HFF-Myc (cell line): Measurements from ENCODE around the gene TOR4A.

Source experiments
- DNase-seq: peaks from one replicate; pipeline ENCODE4 v3.0.0-alpha.2; 2011; ENCODE audit warnings: low read depth; ENCODE audit errors: extremely low read depth
- H3K4me3 ChIP-seq: replicated peaks from 2 replicates; pipeline ENCODE4 v1.5.1; 2011; ENCODE audit warnings: low read depth, mild to moderate bottlenecking, control low read depth, low read length
- TF ChIP-seq, protein P1 (sequence below): IDR thresholded peaks from 2 replicates; pipeline ENCODE4 v1.5.1; 2012; ENCODE audit warnings: mild to moderate bottlenecking, low read depth, low read length, control low read depth; ENCODE audit errors: missing control alignments

TOR4A gene

DNA sequence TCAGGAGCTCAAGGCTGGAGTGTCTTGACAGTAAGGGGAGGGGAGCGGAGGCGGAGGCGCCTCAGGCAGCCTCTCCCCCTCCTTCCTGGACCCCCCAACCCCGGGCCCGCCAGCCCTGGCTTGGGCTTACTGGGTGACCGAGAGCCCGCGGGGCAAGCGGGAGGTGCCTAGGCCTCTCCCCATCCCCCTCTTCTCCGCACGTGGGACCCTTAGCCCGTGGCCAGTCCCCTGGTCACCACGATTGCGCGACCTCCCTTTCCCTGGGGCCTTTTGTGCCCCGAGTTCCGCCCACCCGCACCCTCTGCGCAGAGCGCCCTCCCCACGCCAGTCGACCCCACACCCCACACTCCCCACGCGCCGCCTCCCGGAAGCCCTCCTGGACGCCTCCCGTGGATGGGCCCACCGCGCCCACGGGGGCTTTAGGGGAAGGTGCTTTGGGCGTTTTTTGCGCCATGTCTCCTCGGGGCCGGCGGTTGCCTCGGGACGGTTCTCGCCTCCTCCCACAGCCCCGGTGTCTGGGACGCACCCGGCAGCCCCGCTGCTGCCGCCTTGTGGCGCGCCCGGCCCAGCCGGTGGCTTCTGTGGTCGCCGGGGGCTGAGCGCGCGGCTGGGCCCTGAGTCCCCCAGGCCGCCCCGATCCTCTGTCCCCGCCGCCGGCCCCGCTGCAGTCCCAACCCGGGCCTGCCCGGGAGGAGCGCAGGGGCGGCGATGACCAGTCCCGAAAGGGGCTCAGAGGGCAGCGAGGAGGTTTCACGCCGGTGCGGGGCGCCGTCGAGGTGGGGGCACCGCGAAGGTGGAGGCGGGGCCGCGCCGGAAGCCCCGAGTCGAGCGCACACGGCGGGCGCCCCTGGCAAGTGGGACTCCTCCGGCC lies 3.2 kb downstream of the TOR4A start:
- H3K4me3 ChIP-seq, result no peak overlapping the region; the same call in 1 of the 2 replicates

DNA sequence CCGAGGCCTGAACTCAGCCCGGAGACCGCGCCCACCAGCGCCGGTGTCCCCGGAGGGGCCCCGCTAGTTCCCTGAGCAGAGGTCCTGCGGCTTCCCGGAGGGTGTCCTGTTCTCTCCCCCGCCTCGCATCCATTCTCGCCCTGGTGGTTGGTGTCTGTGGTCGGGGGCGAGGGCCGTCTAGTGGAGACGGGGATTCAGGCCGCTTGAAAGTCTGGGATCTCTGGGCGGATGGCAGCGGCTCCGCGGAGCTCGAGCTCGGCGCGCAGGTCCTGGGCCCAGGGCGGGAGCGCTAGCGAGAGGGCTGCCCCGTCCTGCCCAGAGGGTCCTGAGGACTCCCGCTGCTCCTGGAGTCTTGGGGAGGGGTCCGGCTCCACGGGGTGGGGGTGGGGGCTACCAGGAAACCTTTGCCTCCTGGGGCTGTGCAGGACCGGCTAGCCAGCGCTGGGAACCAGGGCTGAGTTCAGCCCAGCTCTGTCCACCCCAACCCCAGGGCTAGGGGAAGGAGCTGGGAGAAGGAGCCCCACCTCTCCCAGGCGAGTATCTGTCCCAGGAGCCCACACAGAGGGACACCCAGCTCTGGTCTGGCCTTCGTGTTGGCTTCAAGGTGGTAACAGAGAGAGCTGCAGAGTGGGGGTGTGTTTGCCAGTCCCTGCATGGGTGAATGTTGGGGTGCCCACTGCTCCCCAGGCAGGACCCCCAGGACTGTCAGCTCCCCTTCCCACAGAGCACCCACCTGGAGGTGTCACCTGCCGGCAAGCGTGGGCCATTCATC lies 4.0 kb downstream of the TOR4A start:
- H3K4me3 ChIP-seq, result no peak overlapping the region
- DNase-seq, result no peak

More for the DNA sequence above, 3.2 kb downstream of the TOR4A start:
- DNase-seq, result no peak
- TF ChIP-seq, protein P1, sequence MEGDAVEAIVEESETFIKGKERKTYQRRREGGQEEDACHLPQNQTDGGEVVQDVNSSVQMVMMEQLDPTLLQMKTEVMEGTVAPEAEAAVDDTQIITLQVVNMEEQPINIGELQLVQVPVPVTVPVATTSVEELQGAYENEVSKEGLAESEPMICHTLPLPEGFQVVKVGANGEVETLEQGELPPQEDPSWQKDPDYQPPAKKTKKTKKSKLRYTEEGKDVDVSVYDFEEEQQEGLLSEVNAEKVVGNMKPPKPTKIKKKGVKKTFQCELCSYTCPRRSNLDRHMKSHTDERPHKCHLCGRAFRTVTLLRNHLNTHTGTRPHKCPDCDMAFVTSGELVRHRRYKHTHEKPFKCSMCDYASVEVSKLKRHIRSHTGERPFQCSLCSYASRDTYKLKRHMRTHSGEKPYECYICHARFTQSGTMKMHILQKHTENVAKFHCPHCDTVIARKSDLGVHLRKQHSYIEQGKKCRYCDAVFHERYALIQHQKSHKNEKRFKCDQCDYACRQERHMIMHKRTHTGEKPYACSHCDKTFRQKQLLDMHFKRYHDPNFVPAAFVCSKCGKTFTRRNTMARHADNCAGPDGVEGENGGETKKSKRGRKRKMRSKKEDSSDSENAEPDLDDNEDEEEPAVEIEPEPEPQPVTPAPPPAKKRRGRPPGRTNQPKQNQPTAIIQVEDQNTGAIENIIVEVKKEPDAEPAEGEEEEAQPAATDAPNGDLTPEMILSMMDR, result no peak

DNA sequence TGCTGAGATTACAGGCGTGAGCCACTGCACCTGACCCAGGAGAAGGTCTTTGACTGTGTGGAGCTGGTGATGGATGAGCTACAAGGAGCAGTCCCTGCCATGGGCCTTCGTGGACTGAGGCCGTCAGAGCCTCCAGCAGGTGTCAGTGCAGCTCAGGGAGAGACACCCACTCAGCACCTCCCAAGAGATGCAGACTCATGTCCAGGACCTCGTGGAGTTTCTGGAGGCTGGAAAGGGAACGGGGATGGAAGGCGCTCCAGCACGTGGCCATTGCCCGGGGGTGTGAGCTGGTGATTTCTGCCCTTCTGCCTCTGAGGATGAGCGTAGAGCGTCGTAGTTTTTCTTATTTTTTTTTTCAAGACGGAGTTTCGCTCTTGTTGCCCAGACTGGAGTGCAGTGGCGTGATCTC lies 9.5 kb downstream of the TOR4A start:
- TF ChIP-seq, protein P1, result peak; percentile 66
- no peak for DNase-seq
- no peak overlapping the region for H3K4me3 ChIP-seq

More for the DNA sequence above, 4.0 kb downstream of the TOR4A start:
- TF ChIP-seq, protein P1, result no peak

DNA sequence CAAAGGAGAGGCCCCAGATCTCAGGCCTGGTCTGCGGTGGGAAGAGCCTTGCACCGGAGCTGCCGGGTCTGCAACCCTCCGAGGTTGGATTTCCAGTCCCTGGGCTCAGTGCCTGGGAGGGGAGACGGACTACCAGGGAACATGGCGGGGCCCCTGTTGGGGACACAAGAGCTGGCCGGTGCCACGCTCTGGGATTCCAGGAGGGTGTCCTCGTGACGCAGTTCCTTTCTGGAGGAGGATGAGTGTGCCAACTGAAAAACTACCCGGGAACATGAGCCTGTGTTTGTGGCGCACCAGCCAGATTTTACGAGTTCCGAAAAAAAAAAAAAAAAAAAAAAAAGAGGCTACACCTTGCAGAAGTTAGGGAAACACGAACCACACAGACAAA lies 15.6 kb downstream of the TOR4A start:
- no peak overlapping the region for H3K4me3 ChIP-seq
- no peak for DNase-seq
- TF ChIP-seq, protein P1, result no peak

DNA sequence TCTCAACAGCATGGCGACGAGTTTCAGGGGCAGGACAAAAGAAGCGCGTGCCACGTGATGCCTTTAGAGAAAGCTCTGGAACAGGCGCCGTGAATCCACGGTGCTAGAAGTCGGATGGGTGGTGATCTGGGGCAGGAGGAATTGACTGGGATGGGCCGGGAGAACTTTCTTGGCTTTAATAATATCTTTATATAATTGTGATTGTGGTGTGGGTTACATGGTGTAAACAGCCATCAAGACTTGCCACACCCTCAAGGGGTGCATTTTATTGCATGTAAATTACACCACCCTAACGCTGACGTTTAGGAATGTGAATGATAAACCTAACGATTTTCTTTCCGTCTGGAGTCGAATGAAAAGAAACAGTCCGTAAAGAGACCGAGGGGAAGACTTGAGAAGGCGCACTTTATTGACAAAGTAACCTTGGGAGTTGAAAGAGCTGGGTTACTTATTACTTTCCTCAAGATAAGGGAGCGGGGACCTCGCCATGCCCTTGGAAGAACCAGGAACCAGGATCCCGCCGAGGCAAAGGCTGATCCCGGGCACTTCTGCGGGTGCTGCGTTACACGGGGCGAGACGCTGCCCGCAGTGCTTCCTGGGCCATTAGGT lies 16.1 kb downstream of the TOR4A start:
- H3K4me3 ChIP-seq, result no peak overlapping the region
- no peak for DNase-seq
- TF ChIP-seq, protein P1, result no peak

DNA sequence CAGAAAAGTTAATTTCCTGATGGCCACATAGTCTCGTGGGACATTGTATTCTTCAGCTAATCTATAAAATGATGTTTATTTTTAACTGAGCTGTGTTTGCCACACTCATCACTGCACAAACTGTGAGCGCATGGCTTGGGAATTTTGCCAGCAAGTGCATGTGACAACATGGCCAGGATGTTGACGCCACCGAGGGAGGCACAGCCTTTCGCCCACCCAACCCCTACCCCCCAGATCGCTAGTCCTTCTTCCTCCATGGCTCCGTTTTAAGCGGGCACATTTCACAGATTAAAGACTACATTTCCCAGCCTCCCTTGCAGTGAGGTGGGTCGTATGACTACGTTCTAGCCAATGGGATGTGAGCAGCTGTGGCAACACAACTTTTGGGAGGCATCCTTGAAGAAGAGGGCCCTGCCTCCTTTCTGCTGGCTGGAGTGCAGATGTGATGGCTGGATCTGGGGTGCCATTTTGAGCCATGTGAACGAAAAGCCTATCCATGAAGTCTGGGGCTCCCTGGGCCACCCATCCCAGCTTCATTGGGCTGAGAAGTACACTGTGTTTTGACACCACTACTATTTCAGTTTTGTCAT lies 16.7 kb downstream of the TOR4A start:
- TF ChIP-seq, protein P1, result no peak
- no peak for DNase-seq
- no peak overlapping the region for H3K4me3 ChIP-seq
